OCI-LY7 (cell line): ENCODE measurements around the gene SDK2. TPM values are rescaled to one million over a fixed set of nuclear protein-coding genes. Genes with fewer than 3 reads are reported as not detected.

ENCODE experiments used
- BruUV-seq: library from RNA; stranded (reverse); fragments of 400-500 nt; replicated peaks from 2 replicates; lab custom pipeline; 2021; lab: Mats Ljungman, UMichigan
- CTCF ChIA-PET: fragments of 300-600 bp; sonication (Branson Sonifier 250); formaldehyde crosslinking; loops from one replicate; lab custom pipeline; 2022; ENCODE audit warnings: antibody characterized with exemption; ENCODE audit not compliant: unreplicated experiment; lab: Charles Lee
- POLR2A ChIA-PET: fragments of 300-600 bp; sonication (Branson Sonifier 250); formaldehyde crosslinking; loops from one replicate; lab custom pipeline; 2022; ENCODE audit warnings: antibody characterized with exemption; lab: Charles Lee
- DNase-seq: peaks from one replicate; pipeline ENCODE4 v3.0.0-alpha.2; 2015; ENCODE audit warnings: low spot score
- H2AFZ ChIP-seq: fragments of 200-600 bp; sonication (generic), shearing (Covaris generic); 2 replicates; pipeline ENCODE4 v1.6.1; 2014; ENCODE audit warnings: mild to moderate bottlenecking, antibody characterized with exemption, low read length, moderate library complexity
- H3K27ac ChIP-seq: fragments of 200-600 bp; sonication (generic); 2 replicates; pipeline ENCODE4 v1.5.1; 2014; ENCODE audit warnings: mixed run types, low read depth, mild to moderate bottlenecking, moderate library complexity, low read length, inconsistent platforms; ENCODE audit not compliant: poor library complexity, severe bottlenecking
- H3K36me3 ChIP-seq: fragments of 200-600 bp; sonication (generic); 2 replicates; pipeline ENCODE4 v1.6.1; 2014; ENCODE audit warnings: mild to moderate bottlenecking, antibody characterized with exemption, low read length, moderate library complexity, mixed read lengths; ENCODE audit not compliant: insufficient read depth
- H3K4me1 ChIP-seq: fragments of 200-600 bp; sonication (generic); 2 replicates; pipeline ENCODE4 v1.5.1; 2014; ENCODE audit warnings: mild to moderate bottlenecking, low read length; ENCODE audit not compliant: insufficient read depth, poor library complexity, severe bottlenecking
- H3K4me2 ChIP-seq: fragments of 200-600 bp; sonication (generic); 2 replicates; pipeline ENCODE4 v1.6.1; 2014; ENCODE audit warnings: mild to moderate bottlenecking, low read length
- H3K4me3 ChIP-seq: fragments of 200-600 bp; sonication (generic); 2 replicates; pipeline ENCODE4 v1.5.1; 2014; ENCODE audit warnings: mild to moderate bottlenecking, low read depth, low read length; ENCODE audit not compliant: poor library complexity, severe bottlenecking
- H3K79me2 ChIP-seq: fragments of 200-600 bp; sonication (generic); 2 replicates; pipeline ENCODE4 v1.6.1; 2016; ENCODE audit warnings: low read depth, mild to moderate bottlenecking, low read length, moderate library complexity, mixed read lengths; ENCODE audit not compliant: insufficient read depth
- H3K9me2 ChIP-seq: fragments of 200-600 bp; sonication (generic); 2 replicates; pipeline ENCODE4 v1.6.1; 2016; ENCODE audit warnings: mild to moderate bottlenecking, low read length, mixed read lengths; ENCODE audit not compliant: insufficient read depth
- H3K9me3 ChIP-seq: fragments of 200-600 bp; sonication (generic); 2 replicates; pipeline ENCODE4 v1.6.1; 2014; ENCODE audit warnings: mild to moderate bottlenecking, mixed run types, low read length, mixed read lengths
- H4K20me1 ChIP-seq: fragments of 200-600 bp; sonication (generic); 2 replicates; pipeline ENCODE4 v1.6.1; 2014; ENCODE audit warnings: mild to moderate bottlenecking, antibody characterized with exemption, low read length, moderate library complexity, mixed read lengths; ENCODE audit not compliant: insufficient read depth
- EZH2phosphoT487 ChIP-seq: fragments of 200-600 bp; sonication (generic); IDR thresholded peaks from 2 replicates; pipeline ENCODE4 v1.6.1; 2018; ENCODE audit warnings: low read depth, borderline replicate concordance, mild to moderate bottlenecking, mixed run types, antibody characterized with exemption, low read length, moderate library complexity, mixed read lengths
- intact Hi-C: fragments of 100-400 bp; cut with micrococcal nuclease; formaldehyde crosslinking; loops from one replicate; pipeline ENCODE4 v1.10.0; 2022; ENCODE audit not compliant: unreplicated experiment
- total RNA-seq, 2 experiments: library from RNA; depleted of rRNA in 1 of 2; stranded (reverse); fragments of >200 nt in 1 of 2; shearing (Covaris generic) in 1 of 2; gene quantifications; 2 replicates each; pipeline ENCODE4 v1.2.3, GENCODE V29; 2014 to 2022
- TF ChIP-seq, protein P1 (sequence below): fragments of 200-600 bp; sonication (generic); conservative IDR thresholded peaks from 2 replicates; pipeline ENCODE4 v1.5.1; 2014; ENCODE audit warnings: mild to moderate bottlenecking, antibody characterized with exemption, low read length, moderate library complexity, mixed read lengths

Gene SDK2
- total RNA-seq, 2 experiments from 2014 or later: 0.32 to 1.8 TPM

DNA sequence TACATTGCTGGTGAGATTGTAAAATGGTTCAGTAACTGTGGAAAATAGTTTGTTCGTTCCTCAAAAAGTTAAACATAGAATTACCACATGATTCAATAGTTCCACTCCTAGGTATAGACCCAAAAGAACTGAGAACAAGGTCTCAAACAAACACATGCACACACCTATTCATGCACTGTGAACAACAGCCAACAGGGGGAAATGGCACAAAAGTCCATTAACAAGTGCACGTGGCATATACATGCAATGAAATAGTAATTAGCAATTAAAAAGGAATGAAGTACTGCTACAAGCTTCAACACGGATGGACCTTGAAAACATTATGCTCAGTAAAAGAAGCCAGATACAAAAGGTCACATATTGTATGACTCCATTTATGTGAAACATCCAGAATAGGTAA lies 23.8 kb downstream of the SDK2 start:
- no peaks in the 10 kb centered on the region for H4K20me1 ChIP-seq
- no peak for TF ChIP-seq EZH2phosphoT487
- TF ChIP-seq, protein P1, sequence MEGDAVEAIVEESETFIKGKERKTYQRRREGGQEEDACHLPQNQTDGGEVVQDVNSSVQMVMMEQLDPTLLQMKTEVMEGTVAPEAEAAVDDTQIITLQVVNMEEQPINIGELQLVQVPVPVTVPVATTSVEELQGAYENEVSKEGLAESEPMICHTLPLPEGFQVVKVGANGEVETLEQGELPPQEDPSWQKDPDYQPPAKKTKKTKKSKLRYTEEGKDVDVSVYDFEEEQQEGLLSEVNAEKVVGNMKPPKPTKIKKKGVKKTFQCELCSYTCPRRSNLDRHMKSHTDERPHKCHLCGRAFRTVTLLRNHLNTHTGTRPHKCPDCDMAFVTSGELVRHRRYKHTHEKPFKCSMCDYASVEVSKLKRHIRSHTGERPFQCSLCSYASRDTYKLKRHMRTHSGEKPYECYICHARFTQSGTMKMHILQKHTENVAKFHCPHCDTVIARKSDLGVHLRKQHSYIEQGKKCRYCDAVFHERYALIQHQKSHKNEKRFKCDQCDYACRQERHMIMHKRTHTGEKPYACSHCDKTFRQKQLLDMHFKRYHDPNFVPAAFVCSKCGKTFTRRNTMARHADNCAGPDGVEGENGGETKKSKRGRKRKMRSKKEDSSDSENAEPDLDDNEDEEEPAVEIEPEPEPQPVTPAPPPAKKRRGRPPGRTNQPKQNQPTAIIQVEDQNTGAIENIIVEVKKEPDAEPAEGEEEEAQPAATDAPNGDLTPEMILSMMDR: peak; percentile 52
- H3K4me3 ChIP-seq: no peak overlapping the region
- ChIA-PET POLR2A (no interaction called here), CTCF (no interaction called here)
- peak; percentile 30 for DNase-seq
- H3K4me1 ChIP-seq: no peaks in the 10 kb centered on the region
- no peaks in the 10 kb centered on the region for H3K9me2 ChIP-seq
- peaks cover 7% of the 10 kb centered on the region; the same call in 1 of the 2 replicates for H3K9me3 ChIP-seq
- BruUV-seq: no TSS peak
- H2AFZ ChIP-seq: no peak overlapping the region
- H3K79me2 ChIP-seq: no peaks in the 10 kb centered on the region
- no peak overlapping the region for H3K27ac ChIP-seq
- no peak overlapping the region for H3K4me2 ChIP-seq
- no peaks in the 10 kb centered on the region for H3K36me3 ChIP-seq
- intact Hi-C loops: no loop called here

- H3K9me2 ChIP-seq: no peaks in the 10 kb centered on the region
- peaks cover 7% of the 10 kb centered on the region; the same call in 1 of the 2 replicates for H3K9me3 ChIP-seq
- H3K27ac ChIP-seq: no peak overlapping the region
- BruUV-seq: no TSS peak
- intact Hi-C loops: no loop called here
- H2AFZ ChIP-seq: no peak overlapping the region
- H3K36me3 ChIP-seq: no peaks in the 10 kb centered on the region
- H3K4me1 ChIP-seq: no peaks in the 10 kb centered on the region
- H3K4me2 ChIP-seq: no peak overlapping the region
- ChIA-PET CTCF (no interaction called here), POLR2A (no interaction called here)
- no peaks in the 10 kb centered on the region for H3K79me2 ChIP-seq
- DNase-seq: no peak
- TF ChIP-seq, protein P1: no peak
- TF ChIP-seq EZH2phosphoT487: no peak
- no peak overlapping the region for H3K4me3 ChIP-seq
- H4K20me1 ChIP-seq: no peaks in the 10 kb centered on the region
Measured at GRCh38 chr17:73617501-73617900, 26.7 kb downstream of the SDK2 start.

GRCh38 chr17:73616873-73617404 lies 27.3 kb downstream of the SDK2 start:
- no peaks in the 10 kb centered on the region for H3K9me2 ChIP-seq
- no peak overlapping the region for H2AFZ ChIP-seq
- TF ChIP-seq, protein P1: no peak
- no peak for TF ChIP-seq EZH2phosphoT487
- no peak for DNase-seq
- no peak overlapping the region for H3K27ac ChIP-seq
- intact Hi-C loops: no loop called here
- BruUV-seq: no TSS peak
- peaks cover 5% of the 10 kb centered on the region for H3K4me1 ChIP-seq
- H3K79me2 ChIP-seq: no peaks in the 10 kb centered on the region
- no peaks in the 10 kb centered on the region for H4K20me1 ChIP-seq
- H3K4me3 ChIP-seq: no peak overlapping the region
- H3K36me3 ChIP-seq: no peaks in the 10 kb centered on the region
- no peak overlapping the region for H3K4me2 ChIP-seq
- CTCF ChIA-PET: no interaction called here
- POLR2A ChIA-PET: no interaction called here
- peaks cover 7% of the 10 kb centered on the region; the same call in 1 of the 2 replicates for H3K9me3 ChIP-seq
